Neural cell (in vitro differentiated cells): Measurements from ENCODE around the gene MUC2. TPM values are rescaled to one million over a fixed set of nuclear protein-coding genes. Genes with fewer than 3 reads are reported as not detected.

ENCODE experiments used
- H2AFZ ChIP-seq: fragments of 200-600, 300-800 bp; sonication (generic), shearing (Covaris generic); 2 replicates; pipeline ENCODE4 v1.6.0; 2014; ENCODE audit warnings: low read depth, mild to moderate bottlenecking, antibody characterized with exemption, low read length, moderate library complexity
- H3F3A ChIP-seq: fragments of 200-600 bp; shearing (Covaris generic); 2 replicates; pipeline ENCODE4 v1.6.1; 2016; ENCODE audit warnings: mild to moderate bottlenecking, moderate library complexity, mixed read lengths, antibody characterized with exemption, low read length; ENCODE audit not compliant: insufficient read depth, poor library complexity, severe bottlenecking
- H3K27ac ChIP-seq: fragments of 200-600, 300-800 bp; sonication (generic), shearing (Covaris generic); 2 replicates; pipeline ENCODE4 v1.5.1; 2014; ENCODE audit warnings: mild to moderate bottlenecking, low read length, moderate library complexity
- H3K27me3 ChIP-seq: fragments of 300-800, 200-600 bp; sonication (generic), shearing (Covaris generic); 2 replicates; pipeline ENCODE4 v1.6.0; 2014; ENCODE audit warnings: mild to moderate bottlenecking, low read depth, low read length, moderate library complexity; ENCODE audit not compliant: insufficient read depth
- H3K36me3 ChIP-seq: fragments of 300-800, 200-600 bp; sonication (generic), shearing (Covaris generic); 2 replicates; pipeline ENCODE4 v1.5.1; 2014; ENCODE audit warnings: mild to moderate bottlenecking, antibody characterized with exemption, low read length, moderate library complexity; ENCODE audit not compliant: insufficient read depth
- H3K4me2 ChIP-seq: fragments of 300-800, 200-600 bp; sonication (generic), shearing (Covaris generic); 2 replicates; pipeline ENCODE4 v1.6.0; 2014; ENCODE audit warnings: mild to moderate bottlenecking, low read length
- H3K4me3 ChIP-seq: fragments of 300-800, 200-600 bp; sonication (generic), shearing (Covaris generic); 2 replicates; pipeline ENCODE4 v1.5.1; 2014; ENCODE audit warnings: mild to moderate bottlenecking, low read length, moderate library complexity
- H3K79me2 ChIP-seq: fragments of 200-600 bp; shearing (Covaris generic); replicated peaks from 2 replicates; pipeline ENCODE4 v1.6.0; 2014; ENCODE audit warnings: mild to moderate bottlenecking, low read length, moderate library complexity; ENCODE audit not compliant: insufficient read depth
- H3K9ac ChIP-seq: fragments of 300-800, 200-600 bp; sonication (generic), shearing (Covaris generic); 2 replicates; pipeline ENCODE4 v1.6.1; 2016; ENCODE audit warnings: mild to moderate bottlenecking, low read length, mixed read lengths
- H3K9me2 ChIP-seq: fragments of 200-600 bp; shearing (Covaris generic); 2 replicates; pipeline ENCODE4 v1.6.1; 2016; ENCODE audit warnings: mild to moderate bottlenecking, low read length, mixed read lengths; ENCODE audit not compliant: insufficient read depth
- H3K9me3 ChIP-seq: fragments of 200-600, 300-800 bp; sonication (generic), shearing (Covaris generic); 2 replicates; pipeline ENCODE4 v1.6.1; 2016; ENCODE audit warnings: mild to moderate bottlenecking, mixed run types, low read length, moderate library complexity, mixed read lengths
- H4K20me1 ChIP-seq: fragments of 200-600 bp; shearing (Covaris generic); 2 replicates; pipeline ENCODE4 v1.6.1; 2016; ENCODE audit warnings: mild to moderate bottlenecking, mixed run types; ENCODE audit not compliant: insufficient read depth
- EP300 ChIP-seq: fragments of 450-650 bp; conservative IDR thresholded peaks from 2 replicates; pipeline ENCODE4 v1.6.1; 2014; ENCODE audit warnings: antibody characterized with exemption, mild to moderate bottlenecking, moderate library complexity; ENCODE audit not compliant: poor library complexity, severe bottlenecking
- EZH2 ChIP-seq: fragments of 200-600, 300-800 bp; shearing (Covaris generic), sonication (generic); IDR thresholded peaks from 2 replicates; pipeline ENCODE4 v1.6.1; 2014; ENCODE audit warnings: antibody characterized with exemption, low read length, borderline replicate concordance, mild to moderate bottlenecking; ENCODE audit not compliant: insufficient read depth, poor library complexity, severe bottlenecking
- MXI1 ChIP-seq: fragments of 450-650 bp; conservative IDR thresholded peaks from 2 replicates; pipeline ENCODE4 v1.6.1; 2014; ENCODE audit warnings: antibody characterized with exemption, mild to moderate bottlenecking; ENCODE audit not compliant: poor library complexity, severe bottlenecking
- POLR2AphosphoS5 ChIP-seq: IDR thresholded peaks from 2 replicates; pipeline ENCODE4 v1.6.1; 2012
- RAD21 ChIP-seq: fragments of 450-650 bp; conservative IDR thresholded peaks from 2 replicates; pipeline ENCODE4 v1.6.1; 2014; ENCODE audit warnings: antibody characterized with exemption, mild to moderate bottlenecking, moderate library complexity
- SMC3 ChIP-seq: fragments of 450-650 bp; conservative IDR thresholded peaks from 2 replicates; pipeline ENCODE4 v1.6.1; 2014; ENCODE audit warnings: antibody characterized with exemption, mild to moderate bottlenecking, moderate library complexity; ENCODE audit not compliant: poor library complexity
- TAF1 ChIP-seq: IDR thresholded peaks from 2 replicates; pipeline ENCODE4 v1.6.1; 2012; ENCODE audit warnings: low read depth
- polyA plus RNA-seq: library from polyadenylated mRNA; depleted of rRNA; stranded (reverse); fragments of >200 nt; gene quantifications from 2 replicates; pipeline ENCODE4 v1.2.3, GENCODE V29; 2014
- TF ChIP-seq, protein P1 (sequence below): IDR thresholded peaks from 2 replicates; pipeline ENCODE4 v1.6.1; 2012; ENCODE audit warnings: borderline replicate concordance
- TF ChIP-seq, protein P2 (sequence below): fragments of 450-650 bp; IDR thresholded peaks from 2 replicates; pipeline ENCODE4 v1.5.1; 2014; ENCODE audit warnings: antibody characterized with exemption, mild to moderate bottlenecking, moderate library complexity; ENCODE audit not compliant: poor library complexity, severe bottlenecking

The MUC2 gene
- polyA plus RNA-seq, 1 donor from 2014 or later: not detected

DNA sequence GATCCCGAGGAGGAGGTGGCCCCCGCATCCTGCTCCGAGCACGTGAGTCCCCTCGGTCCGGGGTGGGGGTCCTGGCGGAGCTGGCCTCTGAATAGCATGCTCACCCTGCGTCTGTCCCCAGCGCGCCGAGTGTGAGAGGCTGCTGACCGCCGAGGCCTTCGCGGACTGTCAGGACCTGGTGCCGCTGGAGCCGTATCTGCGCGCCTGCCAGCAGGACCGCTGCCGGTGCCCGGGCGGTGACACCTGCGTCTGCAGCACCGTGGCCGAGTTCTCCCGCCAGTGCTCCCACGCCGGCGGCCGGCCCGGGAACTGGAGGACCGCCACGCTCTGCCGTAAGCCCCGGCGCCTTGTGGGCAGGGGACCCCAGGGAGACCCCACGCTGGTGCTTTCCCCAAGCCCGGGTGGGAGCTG lies 3.5 kb downstream of the MUC2 start:
- Histone ChIP-seq H2AFZ (no peak overlapping the region), H3K4me3 (no peak overlapping the region)
- TF ChIP-seq RAD21: no peak
- TF ChIP-seq SMC3: no peak
- TF ChIP-seq MXI1: no peak
- no peak for TF ChIP-seq POLR2AphosphoS5
- TF ChIP-seq EP300: no peak
- TF ChIP-seq, protein P1, sequence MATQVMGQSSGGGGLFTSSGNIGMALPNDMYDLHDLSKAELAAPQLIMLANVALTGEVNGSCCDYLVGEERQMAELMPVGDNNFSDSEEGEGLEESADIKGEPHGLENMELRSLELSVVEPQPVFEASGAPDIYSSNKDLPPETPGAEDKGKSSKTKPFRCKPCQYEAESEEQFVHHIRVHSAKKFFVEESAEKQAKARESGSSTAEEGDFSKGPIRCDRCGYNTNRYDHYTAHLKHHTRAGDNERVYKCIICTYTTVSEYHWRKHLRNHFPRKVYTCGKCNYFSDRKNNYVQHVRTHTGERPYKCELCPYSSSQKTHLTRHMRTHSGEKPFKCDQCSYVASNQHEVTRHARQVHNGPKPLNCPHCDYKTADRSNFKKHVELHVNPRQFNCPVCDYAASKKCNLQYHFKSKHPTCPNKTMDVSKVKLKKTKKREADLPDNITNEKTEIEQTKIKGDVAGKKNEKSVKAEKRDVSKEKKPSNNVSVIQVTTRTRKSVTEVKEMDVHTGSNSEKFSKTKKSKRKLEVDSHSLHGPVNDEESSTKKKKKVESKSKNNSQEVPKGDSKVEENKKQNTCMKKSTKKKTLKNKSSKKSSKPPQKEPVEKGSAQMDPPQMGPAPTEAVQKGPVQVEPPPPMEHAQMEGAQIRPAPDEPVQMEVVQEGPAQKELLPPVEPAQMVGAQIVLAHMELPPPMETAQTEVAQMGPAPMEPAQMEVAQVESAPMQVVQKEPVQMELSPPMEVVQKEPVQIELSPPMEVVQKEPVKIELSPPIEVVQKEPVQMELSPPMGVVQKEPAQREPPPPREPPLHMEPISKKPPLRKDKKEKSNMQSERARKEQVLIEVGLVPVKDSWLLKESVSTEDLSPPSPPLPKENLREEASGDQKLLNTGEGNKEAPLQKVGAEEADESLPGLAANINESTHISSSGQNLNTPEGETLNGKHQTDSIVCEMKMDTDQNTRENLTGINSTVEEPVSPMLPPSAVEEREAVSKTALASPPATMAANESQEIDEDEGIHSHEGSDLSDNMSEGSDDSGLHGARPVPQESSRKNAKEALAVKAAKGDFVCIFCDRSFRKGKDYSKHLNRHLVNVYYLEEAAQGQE: no peak
- TF ChIP-seq, protein P2, sequence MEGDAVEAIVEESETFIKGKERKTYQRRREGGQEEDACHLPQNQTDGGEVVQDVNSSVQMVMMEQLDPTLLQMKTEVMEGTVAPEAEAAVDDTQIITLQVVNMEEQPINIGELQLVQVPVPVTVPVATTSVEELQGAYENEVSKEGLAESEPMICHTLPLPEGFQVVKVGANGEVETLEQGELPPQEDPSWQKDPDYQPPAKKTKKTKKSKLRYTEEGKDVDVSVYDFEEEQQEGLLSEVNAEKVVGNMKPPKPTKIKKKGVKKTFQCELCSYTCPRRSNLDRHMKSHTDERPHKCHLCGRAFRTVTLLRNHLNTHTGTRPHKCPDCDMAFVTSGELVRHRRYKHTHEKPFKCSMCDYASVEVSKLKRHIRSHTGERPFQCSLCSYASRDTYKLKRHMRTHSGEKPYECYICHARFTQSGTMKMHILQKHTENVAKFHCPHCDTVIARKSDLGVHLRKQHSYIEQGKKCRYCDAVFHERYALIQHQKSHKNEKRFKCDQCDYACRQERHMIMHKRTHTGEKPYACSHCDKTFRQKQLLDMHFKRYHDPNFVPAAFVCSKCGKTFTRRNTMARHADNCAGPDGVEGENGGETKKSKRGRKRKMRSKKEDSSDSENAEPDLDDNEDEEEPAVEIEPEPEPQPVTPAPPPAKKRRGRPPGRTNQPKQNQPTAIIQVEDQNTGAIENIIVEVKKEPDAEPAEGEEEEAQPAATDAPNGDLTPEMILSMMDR: no peak
- TF ChIP-seq TAF1: no peak

DNA sequence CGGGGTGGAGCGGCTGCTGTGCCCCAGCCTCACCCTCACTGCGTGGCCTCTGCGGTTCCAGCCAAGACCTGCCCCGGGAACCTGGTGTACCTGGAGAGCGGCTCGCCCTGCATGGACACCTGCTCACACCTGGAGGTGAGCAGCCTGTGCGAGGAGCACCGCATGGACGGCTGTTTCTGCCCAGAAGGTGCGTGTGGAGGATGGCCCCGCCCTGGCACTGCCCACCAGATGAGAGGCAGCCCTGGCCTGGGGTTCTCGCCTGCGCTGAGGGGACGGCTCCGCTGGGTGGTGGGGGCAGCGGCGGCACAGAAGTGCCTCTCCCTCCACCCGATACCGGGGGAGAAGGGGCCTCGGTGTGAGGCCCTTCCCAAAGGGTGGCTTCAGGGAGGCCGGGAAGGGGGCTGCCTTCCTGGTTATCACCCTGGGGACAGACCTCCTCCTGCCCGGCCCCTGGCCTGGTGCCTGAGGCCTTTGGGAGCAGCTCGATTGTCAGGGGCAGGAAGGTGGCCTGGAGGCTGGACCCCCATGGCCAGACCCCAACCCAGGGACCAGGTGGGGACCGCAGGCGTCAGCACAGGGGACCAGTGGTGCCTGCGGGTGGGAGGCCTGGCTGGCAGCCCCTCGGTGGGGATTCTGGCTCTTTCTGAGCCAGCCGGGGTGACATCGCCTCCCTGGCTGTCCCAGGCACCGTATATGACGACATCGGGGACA lies 7.1 kb downstream of the MUC2 start:
- Histone ChIP-seq H3K9me3 (no peaks in the 10 kb centered on the region), H3K27me3 (no peaks in the 10 kb centered on the region), H3K9me2 (no peaks in the 10 kb centered on the region), H3K36me3 (no peaks in the 10 kb centered on the region), H3K9ac (no peak overlapping the region), H3F3A (no peaks in the 10 kb centered on the region), H3K4me3 (no peak overlapping the region), H3K27ac (no peak overlapping the region), H3K4me2 (no peak overlapping the region), H3K79me2 (no peaks in the 10 kb centered on the region), H4K20me1 (no peaks in the 10 kb centered on the region), H2AFZ (no peak overlapping the region)
- TF ChIP-seq EZH2 (no peak), TAF1 (no peak), MXI1 (no peak), SMC3 (no peak), RAD21 (no peak), EP300 (no peak), POLR2AphosphoS5 (no peak)
- TF ChIP-seq, protein P1: no peak
- TF ChIP-seq, protein P2: no peak

More for the DNA sequence above, 3.5 kb downstream of the MUC2 start:
- Histone ChIP-seq H3K36me3 (no peaks in the 10 kb centered on the region), H3F3A (no peaks in the 10 kb centered on the region), H3K27ac (no peak overlapping the region), H4K20me1 (no peaks in the 10 kb centered on the region), H3K9me2 (no peaks in the 10 kb centered on the region), H3K4me2 (no peak overlapping the region), H3K27me3 (no peaks in the 10 kb centered on the region), H3K9me3 (no peaks in the 10 kb centered on the region), H3K9ac (no peak overlapping the region), H3K79me2 (no peaks in the 10 kb centered on the region)
